ENCODE data around the gene BICC1. TPM values are rescaled to one million over a fixed set of nuclear protein-coding genes. Genes with fewer than 3 reads are reported as not detected.

Gene BICC1
- polyA plus RNA-seq, 1 donor (not counting 4 experiments of a cell fraction or from before 2014, with no cell fraction given), result 4.2 TPM

DNA sequence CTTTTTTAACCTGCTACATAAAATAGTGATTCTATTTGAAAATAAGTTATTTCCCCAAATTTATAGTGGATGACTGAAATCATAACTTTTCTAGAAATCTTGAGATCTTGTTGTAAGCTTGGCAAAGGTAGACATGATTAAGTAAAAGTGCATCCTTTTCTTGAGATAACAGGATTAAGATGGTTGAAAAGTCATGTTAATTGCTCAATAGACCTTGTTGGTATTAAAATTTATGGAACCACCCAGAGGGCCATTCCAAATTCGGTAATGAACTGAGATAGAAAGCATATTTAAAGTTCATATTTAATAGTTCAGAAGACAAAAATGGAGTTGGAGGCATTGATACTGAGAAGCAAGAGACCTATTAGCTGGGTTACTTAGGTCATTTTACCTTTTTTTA, 139.1 kb downstream of the BICC1 start:
- no peak overlapping the region for H3K27ac ChIP-seq (ENCODE audit: control insufficient read depth, insufficient read depth, low read length)
- dilution Hi-C loops (cut with MboI; ENCODE audit: extremely low pct_ligation_motif_present, low sequenced_read_pairs), result no loop called here
- no peak for FAIRE-seq

DNA sequence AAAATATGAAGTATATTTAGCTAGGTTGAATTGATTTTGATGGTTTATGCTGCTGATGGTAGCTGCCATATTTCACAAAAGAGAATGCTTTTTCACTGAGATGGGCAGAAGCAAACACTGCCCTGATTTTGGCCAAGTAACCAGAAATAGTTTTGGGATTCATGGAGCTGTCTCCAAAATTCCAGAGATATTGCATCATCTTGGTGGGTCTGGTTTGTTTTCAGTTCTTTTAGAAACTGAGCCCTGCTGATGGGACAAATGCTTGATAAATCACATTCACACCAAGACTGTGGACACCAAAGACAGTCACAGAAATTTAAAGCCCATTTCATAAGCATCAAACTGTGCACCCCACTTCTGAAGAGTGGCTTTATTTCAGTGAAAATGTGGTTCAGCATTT, 140.5 kb downstream of the BICC1 start:
- no peak for DNase-seq (ENCODE audit: low read depth, low spot score)
- no peaks in the 10 kb centered on the region for H3K79me2 ChIP-seq (ENCODE audit: control insufficient read depth, insufficient read depth, low read length)
- H3K36me3 ChIP-seq (ENCODE audit: control insufficient read depth in 2 of 2, extremely low read depth in 1 of 2, insufficient read depth in 2 of 2, low read length in 2 of 2), result no peaks in the 10 kb centered on the region
- dilution Hi-C loops (cut with MboI; ENCODE audit: extremely low pct_ligation_motif_present, low sequenced_read_pairs), result no loop called here
- no peak overlapping the region for H2AFZ ChIP-seq (ENCODE audit: control insufficient read depth, low read length)
- TF ChIP-seq, protein P1, sequence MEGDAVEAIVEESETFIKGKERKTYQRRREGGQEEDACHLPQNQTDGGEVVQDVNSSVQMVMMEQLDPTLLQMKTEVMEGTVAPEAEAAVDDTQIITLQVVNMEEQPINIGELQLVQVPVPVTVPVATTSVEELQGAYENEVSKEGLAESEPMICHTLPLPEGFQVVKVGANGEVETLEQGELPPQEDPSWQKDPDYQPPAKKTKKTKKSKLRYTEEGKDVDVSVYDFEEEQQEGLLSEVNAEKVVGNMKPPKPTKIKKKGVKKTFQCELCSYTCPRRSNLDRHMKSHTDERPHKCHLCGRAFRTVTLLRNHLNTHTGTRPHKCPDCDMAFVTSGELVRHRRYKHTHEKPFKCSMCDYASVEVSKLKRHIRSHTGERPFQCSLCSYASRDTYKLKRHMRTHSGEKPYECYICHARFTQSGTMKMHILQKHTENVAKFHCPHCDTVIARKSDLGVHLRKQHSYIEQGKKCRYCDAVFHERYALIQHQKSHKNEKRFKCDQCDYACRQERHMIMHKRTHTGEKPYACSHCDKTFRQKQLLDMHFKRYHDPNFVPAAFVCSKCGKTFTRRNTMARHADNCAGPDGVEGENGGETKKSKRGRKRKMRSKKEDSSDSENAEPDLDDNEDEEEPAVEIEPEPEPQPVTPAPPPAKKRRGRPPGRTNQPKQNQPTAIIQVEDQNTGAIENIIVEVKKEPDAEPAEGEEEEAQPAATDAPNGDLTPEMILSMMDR (optimal IDR thresholded peaks at IDR 0.05 in 1 of 3, IDR thresholded peaks at IDR 0.05 in 1 of 3, conservative IDR thresholded peaks at IDR 0.05 in 1 of 3; ENCODE audit: extremely low read depth in 1 of 3, insufficient read depth in 2 of 3, low read length in 3 of 3), result no peak
- TF ChIP-seq EZH2 (IDR thresholded peaks at IDR 0.05; ENCODE audit: low read length), result no peak
- no peak overlapping the region for H3K4me2 ChIP-seq (ENCODE audit: control insufficient read depth, extremely low read depth, insufficient read depth, low read depth, low read length)
- no peak overlapping the region for H3K9ac ChIP-seq (ENCODE audit: control insufficient read depth, extremely low read depth, insufficient read depth, low read length)
- H3K27me3 ChIP-seq (ENCODE audit: control insufficient read depth, extremely low read depth, insufficient read depth, low read length), result no peaks in the 10 kb centered on the region
- no peaks in the 10 kb centered on the region for H3K9me3 ChIP-seq (ENCODE audit: control insufficient read depth, low read depth, low read length)
- H3K4me3 ChIP-seq (ENCODE audit: control insufficient read depth in 2 of 3, extremely low read depth in 1 of 3, insufficient read depth in 2 of 3, low read depth in 1 of 3, low read length in 3 of 3), result no peak overlapping the region
- H4K20me1 ChIP-seq (ENCODE audit: control insufficient read depth, extremely low read depth, insufficient read depth, low read length), result no peaks in the 10 kb centered on the region
- FAIRE-seq, result no peak
- no peaks in the 10 kb centered on the region for H3K9me1 ChIP-seq (ENCODE audit: control insufficient read depth, extremely low read depth, insufficient read depth, low read length)
- H3K27ac ChIP-seq (ENCODE audit: control insufficient read depth, insufficient read depth, low read length), result no peak overlapping the region
- peaks cover 4% of the 10 kb centered on the region for H3K4me1 ChIP-seq (ENCODE audit: control insufficient read depth, extremely low read depth, insufficient read depth, low read length)

More for the DNA sequence above, 139.1 kb downstream of the BICC1 start:
- Histone ChIP-seq H3K9me3 (ENCODE audit: control insufficient read depth, low read depth, low read length) (no peaks in the 10 kb centered on the region), H3K9ac (ENCODE audit: control insufficient read depth, extremely low read depth, insufficient read depth, low read length) (no peak overlapping the region), H3K36me3 (ENCODE audit: control insufficient read depth in 2 of 2, extremely low read depth in 1 of 2, insufficient read depth in 2 of 2, low read length in 2 of 2) (no peaks in the 10 kb centered on the region), H3K4me1 (ENCODE audit: control insufficient read depth, extremely low read depth, insufficient read depth, low read length) (peaks cover 10% of the 10 kb centered on the region), H4K20me1 (ENCODE audit: control insufficient read depth, extremely low read depth, insufficient read depth, low read length) (no peaks in the 10 kb centered on the region), H3K4me3 (ENCODE audit: control insufficient read depth in 2 of 3, extremely low read depth in 1 of 3, insufficient read depth in 2 of 3, low read depth in 1 of 3, low read length in 3 of 3) (no peak overlapping the region), H3K79me2 (ENCODE audit: control insufficient read depth, insufficient read depth, low read length) (no peaks in the 10 kb centered on the region), H3K9me1 (ENCODE audit: control insufficient read depth, extremely low read depth, insufficient read depth, low read length) (no peaks in the 10 kb centered on the region), H3K27me3 (ENCODE audit: control insufficient read depth, extremely low read depth, insufficient read depth, low read length) (no peaks in the 10 kb centered on the region), H2AFZ (ENCODE audit: control insufficient read depth, low read length) (no peak overlapping the region), H3K4me2 (ENCODE audit: control insufficient read depth, extremely low read depth, insufficient read depth, low read depth, low read length) (no peak overlapping the region)
- TF ChIP-seq, protein P1 (optimal IDR thresholded peaks at IDR 0.05 in 1 of 3, IDR thresholded peaks at IDR 0.05 in 1 of 3, conservative IDR thresholded peaks at IDR 0.05 in 1 of 3; ENCODE audit: extremely low read depth in 1 of 3, insufficient read depth in 2 of 3, low read length in 3 of 3), result no peak
- no peak for TF ChIP-seq EZH2 (IDR thresholded peaks at IDR 0.05; ENCODE audit: low read length)
- DNase-seq (ENCODE audit: low read depth, low spot score), result no peak

Data from keratinocyte (primary cell).